HepG2 (cell line): ENCODE measurements around the gene PNKD.

Source experiments
- JUNB ChIP-seq: sonication (generic); formaldehyde crosslinking; IDR thresholded peaks from 2 replicates; pipeline ENCODE4 v1.8.0; 2022; ENCODE audit warnings: missing genetic modification reagents, mild to moderate bottlenecking, borderline replicate concordance
- SMARCC2 ChIP-seq: fragments of 450-650 bp; IDR thresholded peaks from 2 replicates; pipeline ENCODE4 v1.6.1; 2017; ENCODE audit warnings: antibody characterized with exemption, mild to moderate bottlenecking
- TF ChIP-seq, protein P1 (sequence below): sonication (generic); formaldehyde crosslinking; IDR thresholded peaks from 2 replicates; pipeline ENCODE4 v1.5.0; 2020; ENCODE audit warnings: mild to moderate bottlenecking, missing genetic modification reagents, moderate library complexity
- TF ChIP-seq, protein P2 (sequence below): sonication (generic); formaldehyde crosslinking; IDR thresholded peaks from 2 replicates; pipeline ENCODE4 v1.4.0; 2020; ENCODE audit warnings: missing genetic modification reagents
- TF ChIP-seq, protein P3 (sequence below): IDR thresholded peaks from 2 replicates; pipeline ENCODE4 v1.6.1; 2012; ENCODE audit warnings: inconsistent platforms

DNA sequence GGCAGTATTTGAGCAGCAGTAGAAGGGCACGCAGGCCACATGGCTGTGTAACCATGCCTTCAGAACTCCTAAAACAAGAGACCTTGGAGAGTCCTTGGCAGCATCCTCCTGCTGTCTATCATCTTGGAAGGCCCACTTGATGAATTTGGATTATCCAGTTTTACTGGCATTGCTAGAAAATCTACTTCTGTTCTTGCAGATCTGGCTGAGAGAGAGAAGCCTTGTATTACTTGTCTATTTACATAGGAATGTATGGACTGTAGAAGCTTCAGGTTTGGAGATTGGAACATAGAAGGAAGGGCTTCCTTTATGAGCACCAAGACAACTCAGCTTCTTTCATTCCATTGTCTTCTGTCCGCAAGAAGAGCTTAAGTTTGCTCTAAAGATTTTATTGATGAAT, 25.7 kb upstream of the PNKD start:
- TF ChIP-seq, protein P1, sequence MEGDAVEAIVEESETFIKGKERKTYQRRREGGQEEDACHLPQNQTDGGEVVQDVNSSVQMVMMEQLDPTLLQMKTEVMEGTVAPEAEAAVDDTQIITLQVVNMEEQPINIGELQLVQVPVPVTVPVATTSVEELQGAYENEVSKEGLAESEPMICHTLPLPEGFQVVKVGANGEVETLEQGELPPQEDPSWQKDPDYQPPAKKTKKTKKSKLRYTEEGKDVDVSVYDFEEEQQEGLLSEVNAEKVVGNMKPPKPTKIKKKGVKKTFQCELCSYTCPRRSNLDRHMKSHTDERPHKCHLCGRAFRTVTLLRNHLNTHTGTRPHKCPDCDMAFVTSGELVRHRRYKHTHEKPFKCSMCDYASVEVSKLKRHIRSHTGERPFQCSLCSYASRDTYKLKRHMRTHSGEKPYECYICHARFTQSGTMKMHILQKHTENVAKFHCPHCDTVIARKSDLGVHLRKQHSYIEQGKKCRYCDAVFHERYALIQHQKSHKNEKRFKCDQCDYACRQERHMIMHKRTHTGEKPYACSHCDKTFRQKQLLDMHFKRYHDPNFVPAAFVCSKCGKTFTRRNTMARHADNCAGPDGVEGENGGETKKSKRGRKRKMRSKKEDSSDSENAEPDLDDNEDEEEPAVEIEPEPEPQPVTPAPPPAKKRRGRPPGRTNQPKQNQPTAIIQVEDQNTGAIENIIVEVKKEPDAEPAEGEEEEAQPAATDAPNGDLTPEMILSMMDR (CRISPR knock-in tag): no peak
- TF ChIP-seq SMARCC2: no peak
- TF ChIP-seq JUNB (CRISPR knock-in tag): no peak
- TF ChIP-seq, protein P2, sequence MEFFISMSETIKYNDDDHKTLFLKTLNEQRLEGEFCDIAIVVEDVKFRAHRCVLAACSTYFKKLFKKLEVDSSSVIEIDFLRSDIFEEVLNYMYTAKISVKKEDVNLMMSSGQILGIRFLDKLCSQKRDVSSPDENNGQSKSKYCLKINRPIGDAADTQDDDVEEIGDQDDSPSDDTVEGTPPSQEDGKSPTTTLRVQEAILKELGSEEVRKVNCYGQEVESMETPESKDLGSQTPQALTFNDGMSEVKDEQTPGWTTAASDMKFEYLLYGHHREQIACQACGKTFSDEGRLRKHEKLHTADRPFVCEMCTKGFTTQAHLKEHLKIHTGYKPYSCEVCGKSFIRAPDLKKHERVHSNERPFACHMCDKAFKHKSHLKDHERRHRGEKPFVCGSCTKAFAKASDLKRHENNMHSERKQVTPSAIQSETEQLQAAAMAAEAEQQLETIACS (CRISPR knock-in tag): no peak
- TF ChIP-seq, protein P3, sequence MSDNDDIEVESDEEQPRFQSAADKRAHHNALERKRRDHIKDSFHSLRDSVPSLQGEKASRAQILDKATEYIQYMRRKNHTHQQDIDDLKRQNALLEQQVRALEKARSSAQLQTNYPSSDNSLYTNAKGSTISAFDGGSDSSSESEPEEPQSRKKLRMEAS: no peak
